ENCODE data around the gene ATP11A.
"Not testable (repeated sequence)": the region's sequence is repeated elsewhere in the genome, so short reads cannot be mapped to it uniquely, and the experiment has no call there.

Gene ATP11A

DNA sequence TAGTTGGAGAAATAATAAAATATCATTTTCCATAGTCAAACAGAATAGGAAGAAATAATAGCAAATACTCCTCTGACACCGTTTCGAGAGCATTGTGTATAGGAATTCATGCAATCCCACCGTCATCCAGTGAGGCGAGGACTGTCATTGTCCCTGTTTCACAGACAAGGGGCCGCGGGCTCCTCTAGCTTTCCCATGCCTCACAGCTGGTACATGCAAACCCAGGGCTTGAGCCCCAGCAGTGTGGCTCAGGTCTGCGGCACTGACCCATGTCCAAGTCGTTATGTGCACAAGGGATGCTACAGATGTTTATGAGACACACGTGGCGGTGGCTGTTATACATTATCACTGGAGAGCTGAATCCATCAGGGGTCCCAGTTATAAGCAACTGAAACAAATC, 18.5 kb upstream of the ATP11A start:
- no peak for DNase-seq

DNA sequence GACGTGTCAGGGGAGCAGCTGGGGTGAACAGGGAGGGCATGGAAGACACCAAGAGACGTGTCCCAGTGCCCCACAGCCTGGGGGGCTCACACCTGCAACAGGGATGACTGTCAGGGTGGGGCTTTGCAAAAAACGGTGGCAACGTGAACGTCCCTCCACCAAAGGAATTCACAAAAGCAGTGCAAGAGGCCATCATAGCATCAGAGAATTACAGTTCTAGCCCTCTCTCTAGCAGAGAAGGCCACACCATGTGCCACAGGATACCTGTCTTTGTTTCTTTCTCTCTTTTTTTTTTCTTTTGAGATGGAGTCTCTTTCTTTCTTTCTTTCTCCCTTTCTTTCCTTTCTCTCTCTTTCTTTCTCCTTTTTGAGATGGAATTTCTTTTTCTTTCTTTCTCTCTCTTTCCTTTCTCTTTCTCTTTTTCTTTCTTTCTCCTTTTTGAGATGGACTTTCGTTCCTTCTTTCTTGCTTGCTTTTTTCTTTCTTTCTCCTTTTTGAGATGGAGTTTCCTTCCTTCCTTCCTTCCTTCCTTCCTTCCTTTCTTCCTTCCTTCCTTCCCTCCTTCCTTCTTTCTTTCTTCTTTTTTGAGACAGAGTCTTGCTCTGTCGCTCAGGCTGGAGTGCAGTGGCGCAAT, 17.1 kb upstream of the ATP11A start:
- DNase-seq = no peak

DNA sequence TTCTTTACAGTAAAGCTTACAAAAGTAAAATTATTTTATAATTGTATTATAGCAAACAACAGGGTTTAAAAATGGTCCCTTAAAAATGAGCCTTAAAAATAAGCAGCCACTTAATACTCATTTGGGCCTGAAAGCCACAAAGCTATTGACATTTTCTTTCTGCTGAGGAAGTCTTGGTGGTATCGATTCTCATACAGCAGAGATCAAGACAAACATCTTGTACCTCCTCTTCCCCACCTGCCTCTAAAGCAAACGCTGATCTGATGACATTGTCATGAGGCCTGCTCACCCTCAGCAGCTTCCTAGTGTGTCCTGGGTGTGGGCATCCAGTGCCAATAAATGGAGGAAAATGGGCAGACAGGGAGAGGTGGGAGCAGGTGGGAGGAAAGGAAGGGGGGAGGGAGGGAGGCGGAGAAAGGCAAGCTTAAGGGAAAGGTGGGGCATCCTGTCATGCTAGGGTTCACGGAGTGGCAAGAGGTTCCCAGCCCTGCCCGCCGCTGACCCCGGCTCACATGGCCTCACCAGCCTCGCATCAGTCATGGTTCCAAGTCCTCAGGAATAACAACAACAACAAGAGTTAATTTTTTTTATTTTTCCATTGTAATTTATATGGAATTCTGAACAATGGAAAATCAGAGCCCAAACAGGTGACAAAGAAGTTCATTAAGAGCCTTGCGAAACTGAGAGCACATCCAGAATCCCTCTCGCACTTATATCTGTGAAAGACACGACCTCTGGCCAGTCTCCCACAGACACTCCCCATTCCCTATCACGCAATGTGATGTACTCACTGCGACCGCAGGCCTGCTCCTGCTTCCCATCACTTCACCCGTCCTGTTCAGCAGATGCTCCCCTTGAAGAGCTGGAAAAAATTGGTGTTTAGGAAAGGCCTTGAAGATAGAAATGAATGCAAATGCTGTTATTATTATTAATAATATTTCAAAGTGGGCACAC, 15.1 kb upstream of the ATP11A start:
- DNase-seq = no peak

DNA sequence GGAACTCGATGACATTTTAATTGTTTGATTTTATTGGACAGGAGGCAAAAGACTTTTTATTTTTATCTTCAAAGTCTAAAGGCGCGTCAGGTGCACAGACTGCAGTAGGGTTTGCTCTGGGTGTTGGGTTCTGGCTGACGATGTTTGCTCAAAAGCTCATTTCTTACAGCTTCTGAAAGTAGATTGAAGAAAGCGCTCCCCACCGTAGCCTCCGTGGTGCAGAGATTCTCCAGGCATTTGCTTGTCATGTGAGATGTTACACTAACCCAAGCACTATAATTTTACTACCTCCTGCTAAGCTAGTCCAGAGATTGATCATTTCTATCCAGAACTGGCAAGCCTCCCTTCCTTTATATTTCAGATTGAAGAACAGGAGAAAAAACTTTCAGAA, 14.5 kb upstream of the ATP11A start:
- DNase-seq = no peak

DNA sequence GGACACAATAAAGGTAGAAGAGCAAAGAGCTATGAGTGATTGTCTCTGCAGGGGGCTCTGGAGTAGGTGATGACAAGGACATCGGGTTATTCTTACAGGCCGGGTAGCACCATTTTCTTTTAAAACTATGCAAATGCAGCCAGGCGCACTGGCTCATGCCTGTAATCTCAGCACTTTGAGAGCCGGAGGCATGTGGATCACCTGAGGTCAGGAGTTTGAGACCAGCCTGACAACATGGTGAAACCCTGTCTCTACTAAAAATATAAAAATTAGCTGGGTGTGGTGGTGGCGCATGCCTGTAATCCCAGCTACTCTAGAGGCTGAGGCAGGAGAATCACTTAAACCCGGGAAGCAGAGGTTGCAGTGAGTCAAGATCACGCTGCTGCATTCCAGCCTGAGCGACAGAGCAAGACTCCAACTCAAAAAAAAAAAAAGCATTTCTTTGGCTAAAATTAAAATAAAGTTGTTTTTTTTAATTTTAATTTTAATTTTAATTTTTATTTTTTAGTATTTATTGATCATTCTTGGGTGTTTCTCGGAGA, 12.3 kb upstream of the ATP11A start:
- DNase-seq = not testable (repeated sequence)

DNA sequence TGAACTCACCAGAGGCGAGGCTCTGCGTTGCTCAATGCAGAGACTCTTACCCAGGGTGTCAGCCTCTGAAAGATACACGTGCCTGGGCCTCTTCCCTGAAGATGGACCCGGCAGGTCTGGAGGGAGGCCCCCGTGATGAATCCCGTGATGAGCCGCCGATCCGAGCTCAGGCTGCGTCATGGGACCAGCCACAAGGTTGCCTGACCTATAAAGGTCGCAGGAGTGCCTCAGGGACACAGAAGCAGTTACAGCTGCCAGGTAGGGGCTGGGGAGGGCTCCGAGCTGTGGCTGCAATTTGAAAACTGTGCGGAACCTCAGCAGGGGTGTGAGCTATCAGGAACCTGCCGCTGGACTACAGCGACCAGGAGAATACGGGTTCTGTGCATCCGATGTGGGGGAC, 10.5 kb upstream of the ATP11A start:
- no peak for DNase-seq

GRCh38 chr13:112679932-112680677, 9.7 kb upstream of the ATP11A start:
- DNase-seq = no peak

DNA sequence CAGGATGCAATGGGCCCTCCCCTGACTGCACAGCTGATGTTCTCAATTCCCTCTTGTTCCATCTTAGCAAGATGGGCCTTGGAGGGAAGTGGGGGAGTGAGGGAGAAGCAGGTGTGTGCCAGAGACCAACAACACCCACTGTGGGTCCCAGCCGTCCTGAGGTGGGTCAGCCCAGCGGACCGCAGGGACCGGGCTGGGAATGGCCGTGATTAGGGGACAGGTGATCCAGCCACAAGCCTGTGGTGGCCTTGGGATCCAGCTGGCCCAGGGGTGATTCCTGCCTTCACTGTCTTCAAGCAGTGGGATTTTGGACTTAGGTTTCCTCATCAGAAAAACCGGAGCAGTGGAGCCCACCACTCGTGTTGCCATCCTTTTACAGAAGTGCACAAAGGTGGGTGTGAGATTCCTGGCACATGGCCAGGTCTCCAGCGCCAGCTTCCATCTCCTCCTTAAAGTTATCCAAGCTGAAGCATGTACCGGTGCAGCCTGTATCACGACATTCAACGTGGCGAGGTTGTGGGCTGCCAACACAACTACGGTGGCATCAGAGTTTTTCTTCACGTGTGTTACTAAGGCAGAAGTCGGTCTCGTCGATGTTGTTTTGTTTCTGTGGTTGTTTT, 9.0 kb upstream of the ATP11A start:
- no peak for DNase-seq

DNA sequence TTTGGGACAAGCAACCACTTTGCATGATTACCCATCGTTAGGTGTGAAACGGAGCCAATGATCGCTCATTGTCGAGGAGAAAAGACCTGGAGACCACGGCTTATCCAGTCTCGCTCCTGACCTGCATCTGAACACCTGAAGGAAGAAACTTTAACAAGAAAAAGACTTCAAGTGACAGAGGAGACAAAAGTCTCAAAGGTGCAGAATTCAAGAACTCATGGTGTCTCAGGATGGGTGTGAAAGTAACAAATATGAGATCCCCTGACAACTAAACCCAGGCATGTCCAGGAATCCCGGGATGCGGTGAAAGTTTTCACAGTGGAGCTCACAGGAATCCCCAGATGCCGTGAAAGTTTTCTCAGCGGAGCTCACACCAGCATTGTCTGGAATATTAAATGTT, 6.3 kb upstream of the ATP11A start:
- no peak for DNase-seq

- no peak for DNase-seq
Observed at GRCh38 chr13:112684071-112684845, 5.6 kb upstream of the ATP11A start.

DNA sequence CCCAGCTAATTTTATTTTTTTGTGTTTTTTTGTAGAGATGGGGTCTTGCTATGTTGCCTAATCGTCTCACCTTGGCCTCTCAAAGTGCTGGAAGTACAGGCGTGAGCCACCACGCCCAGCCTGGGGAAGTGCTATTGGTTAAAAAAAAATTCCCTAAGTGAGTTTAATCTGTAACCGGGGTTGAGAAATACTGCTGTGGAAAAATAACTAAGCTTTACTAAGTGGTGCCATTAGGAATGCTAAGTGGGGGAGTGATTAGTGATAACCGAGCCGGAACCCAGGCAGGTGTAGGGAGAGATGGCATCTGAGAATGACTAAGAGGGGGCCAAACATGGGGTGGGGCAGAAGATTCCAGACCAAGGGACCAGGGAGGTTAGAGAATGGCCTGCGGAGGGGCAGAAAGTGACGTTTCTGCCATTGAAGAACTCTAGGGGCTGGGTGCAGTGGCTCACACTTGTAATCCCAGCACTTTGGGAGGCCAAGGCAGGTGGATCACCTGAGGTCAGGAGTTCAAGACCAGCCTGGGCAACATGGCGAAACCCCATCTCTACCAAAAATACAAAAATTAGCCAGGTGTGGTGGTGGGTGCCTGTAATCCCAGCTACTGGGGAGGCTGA, 4.5 kb upstream of the ATP11A start:
- not testable (repeated sequence) for DNase-seq

GRCh38 chr13:112685896-112686295, 3.9 kb upstream of the ATP11A start:
- no peak for DNase-seq

- no peak for DNase-seq
Observed at GRCh38 chr13:112686364-112686763, 3.5 kb upstream of the ATP11A start.

GRCh38 chr13:112686987-112687386, 2.9 kb upstream of the ATP11A start:
- DNase-seq = no peak

GRCh38 chr13:112687836-112688559, 1.8 kb upstream of the ATP11A start:
- DNase-seq = no peak

- DNase-seq = peak; percentile 94
Observed at GRCh38 chr13:112688560-112689302, 1.1 kb upstream of the ATP11A start.

DNA sequence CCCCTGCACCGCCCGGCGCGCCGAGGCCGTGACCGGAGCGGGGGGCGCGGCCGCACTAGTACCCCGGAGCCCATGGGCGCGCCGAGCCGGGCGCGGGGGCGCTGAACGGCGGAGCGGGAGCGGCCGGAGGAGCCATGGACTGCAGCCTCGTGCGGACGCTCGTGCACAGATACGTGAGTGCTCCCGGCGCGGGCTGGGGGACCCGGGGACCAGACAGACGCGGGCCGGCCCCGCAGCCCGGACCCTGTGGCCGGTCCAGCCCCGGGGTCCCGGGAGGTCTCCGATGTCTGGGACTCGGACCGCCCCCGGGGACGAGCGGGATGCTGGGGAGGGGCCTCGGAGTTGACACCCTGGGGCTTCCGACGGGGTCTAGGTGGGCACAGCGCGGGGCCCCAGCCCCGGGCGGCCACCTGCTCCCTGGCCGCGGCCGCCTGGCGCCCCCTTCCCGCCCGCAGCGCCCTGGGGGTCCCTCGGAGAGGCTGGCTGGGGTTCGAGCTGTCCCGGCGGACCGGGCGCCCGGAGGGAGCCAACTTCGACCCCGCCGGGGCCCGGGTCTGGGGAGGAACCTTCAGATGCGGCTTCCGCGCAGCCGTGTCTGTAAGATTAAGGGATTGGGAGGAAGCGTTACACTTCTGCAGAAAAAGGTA, 568 bp downstream of the ATP11A start:
- no peak for DNase-seq

DNA sequence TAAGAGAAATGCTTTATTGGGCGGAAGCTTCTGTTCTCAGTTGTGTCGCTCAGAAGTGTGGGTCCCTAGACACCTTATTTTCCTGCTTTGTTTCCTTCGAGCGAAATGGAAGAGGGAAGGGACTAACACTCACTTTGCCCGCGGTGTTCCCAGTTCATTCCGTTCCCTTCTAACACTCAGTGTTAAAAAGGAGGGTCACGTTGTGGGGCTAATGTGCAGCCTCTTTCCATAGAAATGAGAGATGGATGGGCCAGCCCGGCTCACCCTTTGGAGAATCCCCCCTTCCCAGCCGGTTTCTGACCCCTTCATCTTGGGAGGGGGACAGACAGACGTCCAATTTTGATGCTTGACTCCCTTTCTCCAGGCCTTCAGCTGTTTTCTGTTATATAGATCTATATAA, 2.3 kb downstream of the ATP11A start:
- DNase-seq = no peak

- DNase-seq = no peak
Observed at GRCh38 chr13:112692586-112692985, 2.7 kb downstream of the ATP11A start.

Measured in GF-D8 (cell line).